GM12878 (cell line): ENCODE measurements around the gene MAP2K7. TPM values are rescaled to one million over a fixed set of nuclear protein-coding genes. Genes with fewer than 3 reads are reported as not detected.

Source experiments
- ATAC-seq: fragments of 200-7000 bp; cut with Tn5 transposase; 3 replicates; pipeline ENCODE4 v1.9.1; 2020; ENCODE audit warnings: mild to moderate bottlenecking, moderate library complexity
- BruUV-seq: library from RNA; stranded (reverse); fragments of 400-500 nt; replicated peaks from 2 replicates; lab custom pipeline; 2021; lab: Mats Ljungman, UMichigan
- CTCF ChIA-PET: fragments of 300-600 bp; sonication (Branson Sonifier 250); formaldehyde crosslinking; extraction: SDS; loops from one replicate; lab custom pipeline; 2021; ENCODE audit warnings: inconsistent platforms; lab: Yijun Ruan, JAX
- POLR2A ChIA-PET: fragments of 350-600 bp; formaldehyde crosslinking; extraction: SDS; loops from one replicate; lab custom pipeline; 2021; ENCODE audit warnings: inconsistent platforms; lab: Charles Lee
- RAD21 ChIA-PET: fragments of 300-600 bp; sonication (Branson Sonifier 250); formaldehyde crosslinking; loops from one replicate; lab custom pipeline; 2023; ENCODE audit warnings: antibody characterized with exemption; ENCODE audit not compliant: unreplicated experiment; lab: Charles Lee
- SMC1A ChIA-PET: fragments of 300-600 bp; sonication (Branson Sonifier 250); formaldehyde crosslinking; loops from one replicate; lab custom pipeline; 2023; ENCODE audit not compliant: unreplicated experiment, uncharacterized antibody; lab: Charles Lee
- DNase-seq: peaks from one replicate; pipeline ENCODE4 v3.0.0-alpha.2; 2011; ENCODE audit warnings: low read depth, low spot score
- FAIRE-seq: peaks from 3 replicates; lab custom pipeline; 2011; peaks lifted over from hg19 to GRCh38; lab: Jason Lieb, UNC
- H2AFZ ChIP-seq: 2 replicates; pipeline ENCODE4 v1.6.0; 2011; ENCODE audit warnings: low read depth, low read length, control low read depth; ENCODE audit not compliant: control insufficient read depth
- H3K27ac ChIP-seq: 2 replicates; pipeline ENCODE4 v1.5.1; 2011; ENCODE audit warnings: control low read depth; ENCODE audit not compliant: control insufficient read depth, insufficient read depth
- H3K27me3 ChIP-seq, 2 experiments: replicated peaks in 1 of 2; 2 replicates each; pipeline versions ENCODE4 v1.6.0 to v1.6.1; 2011; ENCODE audit warnings: low read length in 1 of 2; ENCODE audit not compliant: control insufficient read depth in 2 of 2, insufficient read depth in 2 of 2
- H3K36me3 ChIP-seq, 2 experiments: 2 replicates each; pipeline ENCODE4 v1.5.1; 2011; ENCODE audit warnings: low read length in 1 of 2; ENCODE audit not compliant: control insufficient read depth in 2 of 2, insufficient read depth in 2 of 2
- H3K4me1 ChIP-seq: 2 replicates; pipeline ENCODE4 v1.6.1; 2011; ENCODE audit warnings: mild to moderate bottlenecking, low read length, moderate library complexity, mixed read lengths; ENCODE audit not compliant: control insufficient read depth, insufficient read depth
- H3K4me2 ChIP-seq: 2 replicates; pipeline ENCODE4 v1.6.0; 2011; ENCODE audit warnings: control low read depth; ENCODE audit not compliant: control insufficient read depth, insufficient read depth
- H3K4me3 ChIP-seq: fragments of 200-600 bp; sonication (generic); 2 replicates; pipeline ENCODE4 v1.5.1; 2016
- H3K79me2 ChIP-seq: 2 replicates; pipeline ENCODE4 v1.6.0; 2011; ENCODE audit warnings: low read length; ENCODE audit not compliant: control insufficient read depth, insufficient read depth
- H3K9ac ChIP-seq: 2 replicates; pipeline ENCODE4 v1.8.0; 2011; ENCODE audit warnings: low read length, control low read depth, mixed read lengths; ENCODE audit not compliant: control insufficient read depth, insufficient read depth
- H3K9me3 ChIP-seq: replicated peaks from 3 replicates; pipeline ENCODE4 v1.5.1; 2011; ENCODE audit warnings: mild to moderate bottlenecking, low read length; ENCODE audit not compliant: control insufficient read depth, insufficient read depth
- H4K20me1 ChIP-seq: 2 replicates; pipeline ENCODE4 v1.6.0; 2011; ENCODE audit not compliant: control insufficient read depth, insufficient read depth
- BACH1 ChIP-seq: fragments of 450-650 bp; IDR thresholded peaks from 2 replicates; pipeline ENCODE4 v1.6.1; 2017; ENCODE audit warnings: mild to moderate bottlenecking, borderline replicate concordance
- CHD2 ChIP-seq: IDR thresholded peaks from 2 replicates; pipeline ENCODE4 v1.6.1; 2011; ENCODE audit warnings: low read depth, low read length, improper control_type of control experiment, borderline replicate concordance
- ESRRA ChIP-seq: IDR thresholded peaks from 2 replicates; pipeline ENCODE4 v1.6.1; 2012; ENCODE audit warnings: mild to moderate bottlenecking, low read length, improper control_type of control experiment
- FOS ChIP-seq: IDR thresholded peaks from 3 replicates; pipeline ENCODE4 v1.6.1; 2011; ENCODE audit warnings: borderline replicate concordance; ENCODE audit not compliant: insufficient read length; ENCODE audit errors: extremely low read depth
- HDGF ChIP-seq: fragments of 450-650 bp; IDR thresholded peaks from 2 replicates; pipeline ENCODE4 v1.6.1; 2016; ENCODE audit warnings: antibody characterized with exemption
- IKZF1 ChIP-seq: fragments of 450-650 bp; conservative IDR thresholded peaks from 2 replicates; pipeline ENCODE4 v1.6.1; 2017; ENCODE audit warnings: antibody characterized with exemption, mild to moderate bottlenecking
- MYB ChIP-seq: fragments of 150-350 bp; IDR thresholded peaks from 2 replicates; pipeline ENCODE4 v1.6.1; 2014; ENCODE audit warnings: mild to moderate bottlenecking, low read depth, low read length, borderline replicate concordance
- NRF1 ChIP-seq: conservative IDR thresholded peaks from 2 replicates; pipeline ENCODE4 v1.6.1; 2011; ENCODE audit warnings: mild to moderate bottlenecking, low read depth, low read length, improper control_type of control experiment
- RAD21 ChIP-seq: IDR thresholded peaks from 2 replicates; pipeline ENCODE4 v1.6.1; 2011; ENCODE audit warnings: mild to moderate bottlenecking, low read depth, low read length, moderate library complexity; ENCODE audit not compliant: insufficient read depth
- STAT1 ChIP-seq: fragments of 450-650 bp; conservative IDR thresholded peaks from 2 replicates; pipeline ENCODE4 v1.6.1; 2014; ENCODE audit warnings: antibody characterized with exemption, mild to moderate bottlenecking
- WGBS: methylation state at CpG from one replicate; pipeline ENCODE4 v1.1.6; 2016; ENCODE audit warnings: low lambda C conversion rate; ENCODE audit not compliant: insufficient replicate concordance, insufficient coverage; ENCODE audit errors: missing lambda C conversion rate; 5-methylcytosine and 5-hydroxymethylcytosine counted together
- in situ Hi-C: fragments of 300-500 bp; cut with MboI; formaldehyde crosslinking; loops from 9 replicates; pipeline ENCODE4 v1.14.3; 2018; ENCODE audit warnings: mixed read lengths
- intact Hi-C: fragments of 100-400 bp; cut with micrococcal nuclease; formaldehyde crosslinking; loops from one replicate; pipeline ENCODE4 v1.14.2; 2022; ENCODE audit not compliant: unreplicated experiment
- polyA plus RNA-seq, 11 experiments: library from polyadenylated mRNA; depleted of rRNA in 4 of 11; unstranded in 6 of 11; stranded (reverse) in 5 of 11; fragments of >200 nt; fragmentation: Nextera tagmentation in 4 of 11; fragmentation: Illumina TruSeq in 1 of 11; extraction: Ambion mirVana in 4 of 11; extraction: Trizol in 1 of 11; gene quantifications; 1 replicate in 1 of 11; 2 replicates in 10 of 11; pipeline versions ENCODE4 v1.2.1 to v1.2.3, GENCODE V29; 2011 to 2016; ENCODE audit warnings: inconsistent platforms in 2 of 11, missing spikeins in 2 of 11, low read depth in 1 of 11
- total RNA-seq, 4 experiments: library from RNA; depleted of rRNA in 3 of 4; stranded (reverse); fragments of >200 nt in 3 of 4; fragmentation: Illumina TruSeq in 1 of 4; extraction: Trizol in 1 of 4; gene quantifications; 2 replicates each; pipeline versions ENCODE4 v1.2.1 to v1.2.3, GENCODE V29; 2013 to 2021
- TF ChIP-seq, protein P1 (sequence below): fragments of 450-650 bp; formaldehyde crosslinking; IDR thresholded peaks from 2 replicates; pipeline ENCODE4 v1.4.0; 2020; ENCODE audit warnings: mild to moderate bottlenecking, moderate library complexity

The MAP2K7 gene
- total and polyA plus RNA-seq, 10 of the 15 experiments (the other 5 are each of a cell fraction or from before 2014, with no cell fraction given), result 0.34 to 32.2 (median 6.7) TPM

DNA sequence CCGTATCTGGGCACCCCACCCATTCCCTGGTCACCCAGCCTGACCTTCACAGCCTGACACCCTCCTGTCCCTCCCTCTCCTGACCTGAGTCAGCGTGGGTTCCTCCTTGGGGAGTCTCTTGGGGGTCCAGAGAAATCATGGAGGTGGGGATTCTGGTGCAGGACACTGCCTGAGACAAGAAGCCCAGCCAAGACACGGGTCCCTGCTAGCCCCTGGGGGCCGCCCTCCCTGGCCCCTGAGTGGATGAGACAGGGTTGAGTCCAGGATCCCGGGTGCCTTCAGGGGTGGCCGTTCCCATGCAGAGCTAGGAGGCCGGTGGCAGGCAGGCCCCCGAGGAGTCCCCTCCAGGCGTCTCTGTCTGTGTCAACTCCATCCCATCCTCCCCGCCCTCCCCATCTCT is 1.6 kb downstream of the MAP2K7 start:
- SMC1A ChIA-PET, result no interaction called here
- RAD21 ChIA-PET, result no interaction called here

More for the DNA sequence above, 1.6 kb downstream of the MAP2K7 start:
- ATAC-seq (no peak), FAIRE-seq (no peak), DNase-seq (no peak)
- H3K27ac ChIP-seq, result peak overlapping the region; percentile 81; the same call in 1 of the 2 replicates
- H4K20me1 ChIP-seq, result peaks cover 9% of the 10 kb centered on the region; the same call in 1 of the 2 replicates
- POLR2A ChIA-PET, result no interaction called here
- intact Hi-C loops, result loop anchor here (10.0 kb wide), 1 partner anchor 220 kb away; the partner anchor contains the start of gene TRAPPC5
- no peak overlapping the region for H2AFZ ChIP-seq
- TF ChIP-seq, protein P1, sequence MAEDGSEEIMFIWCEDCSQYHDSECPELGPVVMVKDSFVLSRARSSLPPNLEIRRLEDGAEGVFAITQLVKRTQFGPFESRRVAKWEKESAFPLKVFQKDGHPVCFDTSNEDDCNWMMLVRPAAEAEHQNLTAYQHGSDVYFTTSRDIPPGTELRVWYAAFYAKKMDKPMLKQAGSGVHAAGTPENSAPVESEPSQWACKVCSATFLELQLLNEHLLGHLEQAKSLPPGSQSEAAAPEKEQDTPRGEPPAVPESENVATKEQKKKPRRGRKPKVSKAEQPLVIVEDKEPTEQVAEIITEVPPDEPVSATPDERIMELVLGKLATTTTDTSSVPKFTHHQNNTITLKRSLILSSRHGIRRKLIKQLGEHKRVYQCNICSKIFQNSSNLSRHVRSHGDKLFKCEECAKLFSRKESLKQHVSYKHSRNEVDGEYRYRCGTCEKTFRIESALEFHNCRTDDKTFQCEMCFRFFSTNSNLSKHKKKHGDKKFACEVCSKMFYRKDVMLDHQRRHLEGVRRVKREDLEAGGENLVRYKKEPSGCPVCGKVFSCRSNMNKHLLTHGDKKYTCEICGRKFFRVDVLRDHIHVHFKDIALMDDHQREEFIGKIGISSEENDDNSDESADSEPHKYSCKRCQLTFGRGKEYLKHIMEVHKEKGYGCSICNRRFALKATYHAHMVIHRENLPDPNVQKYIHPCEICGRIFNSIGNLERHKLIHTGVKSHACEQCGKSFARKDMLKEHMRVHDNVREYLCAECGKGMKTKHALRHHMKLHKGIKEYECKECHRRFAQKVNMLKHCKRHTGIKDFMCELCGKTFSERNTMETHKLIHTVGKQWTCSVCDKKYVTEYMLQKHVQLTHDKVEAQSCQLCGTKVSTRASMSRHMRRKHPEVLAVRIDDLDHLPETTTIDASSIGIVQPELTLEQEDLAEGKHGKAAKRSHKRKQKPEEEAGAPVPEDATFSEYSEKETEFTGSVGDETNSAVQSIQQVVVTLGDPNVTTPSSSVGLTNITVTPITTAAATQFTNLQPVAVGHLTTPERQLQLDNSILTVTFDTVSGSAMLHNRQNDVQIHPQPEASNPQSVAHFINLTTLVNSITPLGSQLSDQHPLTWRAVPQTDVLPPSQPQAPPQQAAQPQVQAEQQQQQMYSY (CRISPR knock-in tag), result no peak
- no peak for TF ChIP-seq IKZF1
- no peak for TF ChIP-seq CHD2
- TF ChIP-seq STAT1, result no peak
- no peak for TF ChIP-seq BACH1
- no peak for TF ChIP-seq HDGF
- TF ChIP-seq RAD21, result no peak
- no peak for TF ChIP-seq ESRRA
- TF ChIP-seq FOS, result no peak
- TF ChIP-seq MYB, result no peak
- no peak for TF ChIP-seq NRF1
- no TSS peak for BruUV-seq
- peak overlapping the region; percentile 98 for H3K4me2 ChIP-seq
- no peaks in the 10 kb centered on the region for H3K27me3 ChIP-seq
- peaks cover 0 to 2% of the 10 kb centered on the region in 2 experiments; a peak in 2 of 4 replicates for H3K36me3 ChIP-seq
- H3K4me3 ChIP-seq, result peak overlapping the region; percentile 95
- in situ Hi-C loops, result no loop called here
- H3K9me3 ChIP-seq, result no peaks in the 10 kb centered on the region
- H3K4me1 ChIP-seq, result peaks cover 14% of the 10 kb centered on the region
- CTCF ChIA-PET, result no interaction called here
- H3K79me2 ChIP-seq, result peaks cover 36% of the 10 kb centered on the region
- 80% methylated on average over 9 of the region's 10 CpGs for WGBS
- peak overlapping the region; percentile 93 for H3K9ac ChIP-seq
